H1 (cell line): ENCODE measurements around the gene DRAP1. TPM values are rescaled to one million over a fixed set of nuclear protein-coding genes. Genes with fewer than 3 reads are reported as not detected.

Experiments used
- CTCF ChIA-PET: fragments of 300-600 bp; sonication (Branson Sonifier 250); formaldehyde crosslinking; loops from one replicate; lab custom pipeline; 2021; ENCODE audit not compliant: partially characterized antibody; lab: Charles Lee
- POLR2A ChIA-PET: fragments of 300-600 bp; sonication (Branson Sonifier 250); formaldehyde crosslinking; loops from one replicate; lab custom pipeline; 2021; ENCODE audit warnings: inconsistent platforms; ENCODE audit not compliant: partially characterized antibody; lab: Charles Lee
- DNase-seq, 2 experiments: peaks; one replicate each; pipeline versions ENCODE4 v3.0.0 to v3.0.0-alpha.2; 2010 to 2022; ENCODE audit warnings: low spot score in 2 of 2, low read depth in 1 of 2, mixed read lengths in 1 of 2
- FAIRE-seq: peaks from 2 replicates; lab custom pipeline; 2011; peaks lifted over from hg19 to GRCh38; lab: Jason Lieb, UNC
- H2AFZ ChIP-seq: 2 replicates; pipeline ENCODE4 v1.8.1; 2012; ENCODE audit warnings: low read length, inconsistent platforms
- H2AK5ac ChIP-seq: 2 replicates; pipeline ENCODE4 v1.6.1; 2013; ENCODE audit warnings: low read depth, low read length
- H2BK120ac ChIP-seq: replicated peaks from 2 replicates; pipeline ENCODE3; 2013; ENCODE audit warnings: low read depth, low read length, inconsistent platforms
- H2BK12ac ChIP-seq: 2 replicates; pipeline ENCODE4 v1.6.1; 2013; ENCODE audit warnings: low read depth, low read length
- H2BK15ac ChIP-seq: 2 replicates; pipeline ENCODE4 v1.6.1; 2013; ENCODE audit warnings: low read length
- H2BK20ac ChIP-seq: 2 replicates; pipeline ENCODE4 v1.6.1; 2013; ENCODE audit warnings: low read length
- H2BK5ac ChIP-seq: 2 replicates; pipeline ENCODE4 v1.6.1; 2013; ENCODE audit warnings: low read depth, low read length
- H3K14ac ChIP-seq: 2 replicates; pipeline ENCODE4 v1.6.1; 2013; ENCODE audit warnings: inconsistent platforms; ENCODE audit not compliant: insufficient read length
- H3K18ac ChIP-seq: 2 replicates; pipeline ENCODE4 v1.6.1; 2013; ENCODE audit warnings: low read length; ENCODE audit errors: extremely low read depth
- H3K23ac ChIP-seq: 2 replicates; pipeline ENCODE4 v1.6.1; 2013; ENCODE audit warnings: inconsistent platforms; ENCODE audit not compliant: insufficient read length
- H3K23me2 ChIP-seq: 2 replicates; pipeline ENCODE4 v1.6.1; 2013; ENCODE audit warnings: low read depth, low read length
- H3K27ac ChIP-seq: 2 replicates; pipeline ENCODE4 v1.6.1; 2011; ENCODE audit warnings: low read depth, low read length, inconsistent platforms
- H3K27me3 ChIP-seq, 4 experiments: replicated peaks in 1 of 4; 1 replicate in 1 of 4; 2 replicates in 3 of 4; pipeline versions ENCODE4 v1.6.1 to v1.8.1; 2011 to 2013; ENCODE audit warnings: low read length in 3 of 4, mild to moderate bottlenecking in 3 of 4, inconsistent platforms in 2 of 4, mixed read lengths in 2 of 4, moderate library complexity in 1 of 4; ENCODE audit not compliant: control insufficient read depth in 3 of 4, insufficient read depth in 3 of 4; ENCODE audit errors: extremely low read depth in 1 of 4
- H3K36me3 ChIP-seq, 4 experiments: 2 replicates each; pipeline versions ENCODE4 v1.6.1 to v1.8.1; 2011 to 2013; ENCODE audit warnings: mild to moderate bottlenecking in 4 of 4, low read length in 3 of 4, moderate library complexity in 2 of 4, control low read depth in 1 of 4, inconsistent platforms in 1 of 4; ENCODE audit not compliant: insufficient read depth in 4 of 4, control insufficient read depth in 2 of 4
- H3K4ac ChIP-seq: replicated peaks from 2 replicates; pipeline ENCODE3; 2013; ENCODE audit warnings: low read length, low read depth, mixed read lengths, inconsistent platforms; ENCODE audit not compliant: insufficient read length
- H3K4me1 ChIP-seq, 4 experiments: replicated peaks in 1 of 4; 1 replicate in 1 of 4; 2 replicates in 3 of 4; pipeline versions ENCODE4 v1.6.1 to v1.8.1; 2011 to 2013; ENCODE audit warnings: low read length in 3 of 4, inconsistent platforms in 2 of 4, mixed read lengths in 1 of 4; ENCODE audit not compliant: insufficient read depth in 4 of 4, control insufficient read depth in 3 of 4
- H3K4me2 ChIP-seq, 2 experiments: 2 replicates each; pipeline versions ENCODE4 v1.6.1 to v1.8.1; 2011 to 2013; ENCODE audit warnings: low read depth in 2 of 2, low read length in 2 of 2, control low read depth in 1 of 2, inconsistent platforms in 1 of 2, mild to moderate bottlenecking in 1 of 2; ENCODE audit not compliant: insufficient read depth in 1 of 2
- H3K4me3 ChIP-seq, 4 experiments: fragments of 200-600, 300-600 bp in 1 of 4; sonication (generic), shearing (Covaris generic), sonication (Bioruptor Twin) in 1 of 4; 2 replicates each; pipeline versions ENCODE4 v1.5.1 to v1.8.1; 2011 to 2016; ENCODE audit warnings: low read length in 4 of 4, low read depth in 3 of 4, control low read depth in 2 of 4, inconsistent platforms in 2 of 4, mild to moderate bottlenecking in 2 of 4, mixed read lengths in 1 of 4, moderate library complexity in 1 of 4; ENCODE audit not compliant: insufficient read depth in 2 of 4; ENCODE audit errors: extremely low read depth in 1 of 4
- H3K56ac ChIP-seq: replicated peaks from 2 replicates; pipeline ENCODE3; 2013; ENCODE audit warnings: low read depth, mild to moderate bottlenecking, mixed read lengths, low read length, inconsistent platforms; ENCODE audit not compliant: insufficient read length
- H3K79me1 ChIP-seq: 2 replicates; pipeline ENCODE4 v1.6.1; 2013; ENCODE audit warnings: low read depth, low read length, control low read depth
- H3K79me2 ChIP-seq, 2 experiments: 2 replicates each; pipeline versions ENCODE4 v1.6.1 to v1.8.1; 2012 to 2013; ENCODE audit warnings: low read length in 2 of 2, mild to moderate bottlenecking in 2 of 2, inconsistent platforms in 1 of 2; ENCODE audit not compliant: insufficient read depth in 2 of 2, control insufficient read depth in 1 of 2
- H3K9ac ChIP-seq, 4 experiments: replicated peaks in 1 of 4; 1 replicate in 1 of 4; 2 replicates in 3 of 4; pipeline versions ENCODE4 v1.6.1 to v1.8.1; 2011 to 2013; ENCODE audit warnings: low read depth in 3 of 4, low read length in 3 of 4, control low read depth in 2 of 4, mild to moderate bottlenecking in 2 of 4, moderate library complexity in 2 of 4, inconsistent platforms in 1 of 4; ENCODE audit errors: extremely low read depth in 1 of 4
- H3K9me3 ChIP-seq, 2 experiments: 2 replicates each; pipeline versions ENCODE4 v1.6.1 to v1.8.1; 2012 to 2013; ENCODE audit warnings: mild to moderate bottlenecking in 2 of 2, moderate library complexity in 2 of 2, control low read depth in 1 of 2, inconsistent platforms in 1 of 2, low read depth in 1 of 2, low read length in 1 of 2, mixed read lengths in 1 of 2; ENCODE audit not compliant: insufficient read depth in 2 of 2
- H4K20me1 ChIP-seq, 2 experiments: replicated peaks in 1 of 2; 2 replicates each; pipeline versions ENCODE3 to v1.8.1; 2011 to 2013; ENCODE audit warnings: inconsistent platforms in 2 of 2, low read length in 2 of 2, mild to moderate bottlenecking in 1 of 2; ENCODE audit not compliant: insufficient read depth in 2 of 2, control insufficient read depth in 1 of 2
- H4K5ac ChIP-seq: 2 replicates; pipeline ENCODE4 v1.6.1; 2013; ENCODE audit warnings: low read length, low read depth, mixed read lengths, inconsistent platforms; ENCODE audit not compliant: insufficient read length
- H4K8ac ChIP-seq: 2 replicates; pipeline ENCODE4 v1.8.0; 2013; ENCODE audit warnings: mild to moderate bottlenecking, moderate library complexity, low read length, inconsistent platforms; ENCODE audit not compliant: insufficient read depth; ENCODE audit errors: extremely low read depth
- H4K91ac ChIP-seq: replicated peaks from 2 replicates; pipeline ENCODE3; 2013; ENCODE audit warnings: low read length, mixed read lengths, inconsistent platforms; ENCODE audit not compliant: insufficient read length
- MAFK ChIP-seq: IDR thresholded peaks from 2 replicates; pipeline ENCODE4 v1.6.1; 2012; ENCODE audit warnings: low read depth, mild to moderate bottlenecking, improper control_type of control experiment, low read length
- PHF8 ChIP-seq: fragments of 200-600 bp; sonication (generic); conservative IDR thresholded peaks from 2 replicates; pipeline ENCODE4 v1.7.1; 2012; ENCODE audit warnings: low read depth, mild to moderate bottlenecking, inconsistent platforms, low read length, moderate library complexity
- WGBS, 2 experiments: shearing (Covaris generic) in 1 of 2; methylation state at CpG; one replicate each; pipeline versions ENCODE4 v1.1.6 to v1.1.7; 2013 to 2015; ENCODE audit warnings: low lambda C conversion rate in 2 of 2, mixed read lengths in 2 of 2, inconsistent platforms in 1 of 2, low coverage in 1 of 2, missing lambda C conversion rate in 1 of 2; ENCODE audit not compliant: insufficient replicate concordance in 2 of 2, insufficient coverage in 1 of 2, insufficient read length in 1 of 2; ENCODE audit errors: extremely low coverage in 1 of 2, missing lambda C conversion rate in 1 of 2; 5-methylcytosine and 5-hydroxymethylcytosine counted together
- polyA plus RNA-seq, 7 experiments: library from polyadenylated mRNA; depleted of rRNA in 3 of 7; stranded (reverse) in 5 of 7; unstranded in 2 of 7; fragments of >200 nt in 5 of 7; fragments of 200-250 nt in 2 of 7; gene quantifications; 1 replicate in 5 of 7; 2 replicates in 1 of 7; 4 replicates in 1 of 7; pipeline versions ENCODE4 v1.2.1 to v1.2.3, GENCODE V29; 2011 to 2013; ENCODE audit warnings: missing spikeins in 2 of 7, mixed read lengths in 2 of 7
- total RNA-seq: library from RNA; stranded (reverse); fragmentation: NEBNext Ultra II Directional; extraction: Animal tissue kit (Norgen Biotek cat#: 25700); gene quantifications from 2 replicates; pipeline ENCODE4 v1.2.1, GENCODE V29; 2021

Gene DRAP1
- total and polyA plus RNA-seq, 2 of the 8 experiments (the other 6 are each of a cell fraction or from before 2014, with no cell fraction given): 62.5 to 98.7 TPM

- peaks cover 0 to 4% of the 10 kb centered on the region in 2 experiments; a peak in 1 of 4 replicates for H3K79me2 ChIP-seq
- DNase-seq: peak in 1 of 2 experiments; percentile 95
- POLR2A ChIA-PET: interaction anchor here (0.7 to 39.7 kb wide), 19 partner anchors 9 to 399 kb away, joined by 3 to 1071 read pairs (median 4); partner anchors contain the start of genes C11orf68, CFL1, CST6 and EFEMP2
- no peaks in the 10 kb centered on the region for H3K79me1 ChIP-seq
- H3K9me3 ChIP-seq: no peaks in the 10 kb centered on the region
- H3K18ac ChIP-seq: peak within 1 kb of the TSS; percentile 83
- H3K9ac ChIP-seq: peak within 1 kb of the TSS; percentile 58 to 79 (median 70)
- no peak within 1 kb of the TSS for H3K14ac ChIP-seq
- peak within 1 kb of the TSS; percentile 65 for H2BK120ac ChIP-seq
- H3K4me3 ChIP-seq: peak within 1 kb of the TSS; percentile 74 to 82 (median 78)
- H4K91ac ChIP-seq: peak within 1 kb of the TSS; percentile 92
- peak within 1 kb of the TSS; percentile 24; the same call in 1 of the 2 replicates for H2BK5ac ChIP-seq
- peaks cover 2 to 4% of the 10 kb centered on the region in 2 experiments for H4K20me1 ChIP-seq
- H4K8ac ChIP-seq: peak within 1 kb of the TSS; percentile 96
- H3K23me2 ChIP-seq: peaks cover 25% of the 10 kb centered on the region
- H2AK5ac ChIP-seq: no peak within 1 kb of the TSS
- H3K4me1 ChIP-seq: peaks cover 0 to 30% (median 12%) of the 10 kb centered on the region in 4 experiments; a peak in 5 of 7 replicates
- no peak within 1 kb of the TSS for H2BK20ac ChIP-seq
- no peak within 1 kb of the TSS for H3K23ac ChIP-seq
- H3K56ac ChIP-seq: peak within 1 kb of the TSS; percentile 78
- H2AFZ ChIP-seq: no peak within 1 kb of the TSS; the same call in 1 of the 2 replicates
- CTCF ChIA-PET: interaction anchor here (0.7 to 19.6 kb wide), 39 partner anchors 8 to 450 kb away, joined by 3 to 283 read pairs (median 6); partner anchors contain the start of genes AP5B1, BANF1, C11orf68 and CFL1
- H4K5ac ChIP-seq: peak within 1 kb of the TSS; percentile 49
- 4% methylated on average over 52 of the region's 94 CpGs; no CpG with 5 or more reads in 1 of the 2 experiments for WGBS, 2 experiments
- peaks cover 0 to 14% (median 8%) of the 10 kb centered on the region in 4 experiments; a peak in 6 of 7 replicates for H3K27me3 ChIP-seq
- no peak within 1 kb of the TSS for H3K4ac ChIP-seq
- FAIRE-seq: no peak
- H3K4me2 ChIP-seq: peak within 1 kb of the TSS; percentile 94 to 97
- no peak within 1 kb of the TSS; the same call in 1 of the 2 replicates for H2BK15ac ChIP-seq
- peak within 1 kb of the TSS; percentile 39; the same call in 1 of the 2 replicates for H2BK12ac ChIP-seq
- peak within 1 kb of the TSS; percentile 75; the same call in 1 of the 2 replicates for H3K27ac ChIP-seq
- H3K36me3 ChIP-seq: peaks cover 1 to 6% (median 4%) of the 10 kb centered on the region in 4 experiments; a peak in 4 of 8 replicates
- TF ChIP-seq PHF8 (peak; percentile 81), MAFK (no peak)
Measured at GRCh38 chr11:65890324-65891218, 28.7 kb upstream of the DRAP1 start, which contains the start of gene CCDC85B. TSS of gene CCDC85B (plus strand) at chr11:65890673. CDS start at chr11:65890784, 111 bp downstream.
